GM12892 (cell line): Measurements from ENCODE around the gene SARS1.
A peak's percentile ranks its signal among the peaks of the same experiment; 100 is the strongest.
"Not testable (repeated sequence)": the region's sequence is repeated elsewhere in the genome, so short reads cannot be mapped to it uniquely, and the experiment has no call there.

ENCODE experiments used
- DNase-seq: peaks from one replicate; pipeline ENCODE4 v3.0.0; 2011; ENCODE audit not compliant: insufficient read length
- FAIRE-seq: peaks from 2 replicates; lab custom pipeline; 2011; peaks lifted over from hg19 to GRCh38; lab: Jason Lieb, UNC
- POLR2A ChIP-seq: IDR thresholded peaks from 2 replicates; pipeline ENCODE4 v1.6.1; 2011; ENCODE audit warnings: low read depth, low read length, control low read depth
- POLR2AphosphoS5 ChIP-seq: IDR thresholded peaks from 2 replicates; pipeline ENCODE4 v1.6.1; 2011; ENCODE audit warnings: low read depth, low read length, control low read depth
- TAF1 ChIP-seq: IDR thresholded peaks from 2 replicates; pipeline ENCODE4 v1.6.1; 2011; ENCODE audit warnings: low read depth, mild to moderate bottlenecking, control low read depth, low read length, borderline replicate concordance

SARS1 gene

DNA sequence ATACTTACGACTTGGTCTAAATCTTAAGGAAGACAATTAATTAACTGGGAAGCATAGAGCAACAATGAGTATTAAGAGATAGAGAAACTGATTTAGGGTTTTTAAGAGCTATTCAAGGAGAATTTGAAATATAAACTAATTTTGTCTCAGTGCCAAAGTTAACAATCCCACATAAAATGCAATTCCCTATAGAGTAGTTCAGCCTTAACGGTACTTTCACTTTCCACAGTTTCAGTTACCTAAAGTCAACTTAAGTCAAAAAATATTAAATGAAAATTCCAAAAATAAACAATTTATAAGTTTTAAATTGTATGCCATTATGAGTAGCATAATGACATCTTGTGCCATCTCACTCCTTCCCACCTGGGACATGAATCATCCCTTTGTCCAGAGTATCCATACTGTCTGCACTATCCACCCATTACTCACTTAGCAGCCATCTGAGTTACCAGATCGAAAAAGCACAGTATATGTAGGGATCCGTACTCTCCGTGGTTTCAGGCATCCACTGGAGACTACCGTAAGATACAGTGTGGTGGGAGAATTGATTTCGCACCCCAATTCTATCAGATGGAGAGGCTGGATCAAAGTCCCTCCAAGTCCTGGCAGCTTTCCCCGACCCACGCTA, 4.8 kb upstream of the SARS1 start:
- DNase-seq (no peak), FAIRE-seq (no peak)
- TF ChIP-seq POLR2A (no peak), POLR2AphosphoS5 (no peak), TAF1 (no peak)

GRCh38 chr1:109210058-109210457, 3.7 kb upstream of the SARS1 start:
- FAIRE-seq (no peak), DNase-seq (no peak)
- no peak for TF ChIP-seq POLR2AphosphoS5
- no peak for TF ChIP-seq TAF1
- no peak for TF ChIP-seq POLR2A

DNA sequence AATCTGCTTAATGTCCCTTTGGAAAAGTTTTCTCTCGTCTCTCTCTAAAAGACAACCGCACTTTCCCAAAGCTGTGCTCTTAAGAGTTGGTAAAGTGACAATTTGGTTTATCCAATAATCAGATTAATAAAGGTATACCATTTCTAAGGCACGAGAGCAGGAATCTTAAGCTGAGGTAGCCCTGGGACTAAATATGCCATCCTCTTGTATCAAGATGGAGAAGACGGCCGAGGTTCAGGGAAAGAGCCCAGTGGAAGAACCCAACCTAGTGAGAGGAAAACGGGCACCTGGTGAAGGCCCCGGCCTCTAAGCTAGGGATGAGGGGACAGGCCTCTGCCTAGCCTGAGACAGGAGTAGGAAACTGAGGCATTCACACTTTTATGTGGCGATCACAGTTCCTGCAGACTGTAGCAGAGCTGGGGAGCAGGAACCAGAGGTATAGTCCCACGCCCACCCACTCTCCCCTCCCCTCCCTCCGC, 334 bp upstream of the SARS1 start:
- no peak for DNase-seq
- no peak for FAIRE-seq
- TF ChIP-seq TAF1, result no peak
- TF ChIP-seq POLR2A, result no peak
- TF ChIP-seq POLR2AphosphoS5, result no peak; the same call in 1 of the 2 replicates

DNA sequence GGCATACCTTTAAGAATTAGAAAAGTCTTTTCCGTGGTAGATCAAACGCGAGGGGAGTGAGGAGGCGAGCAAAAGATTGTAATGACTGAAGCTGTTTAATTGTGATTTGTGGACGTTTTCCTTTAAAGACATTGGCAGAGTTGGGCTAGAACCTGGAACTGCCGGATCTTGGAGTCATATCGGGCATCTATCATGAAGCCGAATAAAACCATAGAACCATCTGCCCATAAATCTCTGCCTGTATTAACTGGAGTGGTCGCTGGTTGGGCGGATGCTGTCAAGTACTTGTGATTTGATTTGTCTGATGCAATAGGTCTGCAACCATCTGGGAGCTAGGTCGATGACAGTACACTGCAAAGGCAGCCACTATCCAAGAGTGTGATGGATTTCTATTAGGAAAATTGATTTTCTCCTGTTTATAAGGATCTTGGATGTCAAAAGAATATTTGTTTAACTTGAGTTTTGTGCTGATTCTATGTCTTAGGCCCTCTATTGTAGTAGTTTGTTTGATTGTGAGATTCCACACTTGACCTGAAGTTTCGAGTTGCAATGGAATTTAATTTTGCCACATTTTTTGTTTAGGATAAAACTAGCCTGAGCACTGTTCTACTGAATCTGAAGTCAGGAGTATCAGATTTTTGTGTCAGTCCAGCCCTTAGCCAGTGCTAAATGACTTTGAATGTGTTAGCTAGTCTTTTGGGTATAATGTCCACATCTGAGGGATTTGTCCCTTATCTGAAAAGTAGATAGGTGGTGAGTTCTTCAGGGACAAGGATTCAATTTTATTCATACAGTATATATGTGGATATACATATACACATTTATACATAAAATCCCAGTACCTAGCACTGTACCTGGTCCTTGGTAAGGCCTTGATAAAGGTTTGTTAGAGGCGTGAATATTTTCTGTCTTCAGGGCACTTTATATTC, 1.2 kb downstream of the SARS1 start:
- TF ChIP-seq POLR2A (no peak), TAF1 (no peak), POLR2AphosphoS5 (no peak)
- no peak for DNase-seq
- peak; percentile 57 for FAIRE-seq

DNA sequence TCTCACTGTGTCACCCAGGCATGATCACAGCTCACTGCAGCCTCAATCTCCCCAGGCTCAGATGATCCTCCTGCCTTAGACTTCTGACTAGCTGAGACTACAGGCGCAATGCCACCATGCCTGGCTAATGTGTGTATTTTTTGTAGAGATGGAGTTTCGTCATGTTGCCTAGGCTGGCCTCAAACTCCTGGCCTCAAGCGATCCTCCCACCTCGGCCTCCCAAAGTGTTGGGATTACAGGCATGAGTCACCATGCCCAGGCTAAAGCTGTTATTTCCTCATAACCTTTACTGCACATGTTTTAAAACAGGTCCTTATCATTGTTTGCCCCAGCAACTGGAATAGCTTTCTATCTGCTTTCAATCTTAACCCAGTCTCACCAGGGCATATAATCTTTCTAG, 2.9 kb downstream of the SARS1 start:
- FAIRE-seq, result no peak
- DNase-seq, result no peak
- TF ChIP-seq TAF1, result no peak
- TF ChIP-seq POLR2AphosphoS5, result no peak

DNA sequence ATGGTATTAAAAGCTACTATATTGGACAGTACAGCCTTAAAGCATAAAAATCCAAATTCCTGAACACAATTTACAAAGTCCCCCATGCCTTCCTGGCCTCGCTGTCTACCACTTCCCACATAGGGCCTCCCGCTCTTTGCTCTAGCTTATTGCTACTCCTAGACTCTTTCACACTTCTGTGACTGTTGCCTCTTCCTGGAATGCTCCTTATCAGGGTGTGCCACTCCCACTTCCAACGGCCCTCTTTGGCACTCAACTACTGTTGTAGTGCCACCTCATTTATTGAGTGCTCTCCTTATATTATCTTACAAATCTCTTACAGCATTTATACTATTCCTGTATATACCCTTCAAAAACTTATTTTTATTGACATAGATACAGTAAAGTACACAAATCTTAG, 4.8 kb downstream of the SARS1 start:
- FAIRE-seq (no peak), DNase-seq (no peak)
- TF ChIP-seq POLR2AphosphoS5, result no peak
- TF ChIP-seq TAF1, result no peak
- TF ChIP-seq POLR2A, result no peak

GRCh38 chr1:109221201-109221600, 7.5 kb downstream of the SARS1 start:
- not testable (repeated sequence) for DNase-seq

DNA sequence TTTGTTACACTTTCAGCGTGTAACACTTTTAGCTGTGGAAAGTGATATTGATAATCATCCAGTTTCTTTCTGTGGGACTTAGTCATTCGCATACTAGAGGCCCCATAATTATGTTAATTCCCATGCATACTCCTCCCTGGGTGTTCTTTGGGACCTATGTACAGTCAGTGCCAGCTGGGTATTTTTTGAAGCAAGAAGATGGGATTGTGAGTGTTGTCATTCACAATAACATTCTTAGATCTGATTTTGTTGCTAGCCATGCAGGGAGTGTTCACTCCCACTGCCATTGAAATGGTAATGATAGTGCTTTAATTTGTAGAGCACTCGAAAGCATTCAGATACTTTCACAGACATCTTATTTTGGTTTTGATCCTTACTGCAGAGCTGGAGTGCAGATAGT, 11.6 kb downstream of the SARS1 start:
- DNase-seq (no peak), FAIRE-seq (no peak)
- TF ChIP-seq POLR2A (no peak), POLR2AphosphoS5 (no peak), TAF1 (no peak)

More at GRCh38 chr1:109221201-109221600, 7.5 kb downstream of the SARS1 start:
- FAIRE-seq, result not testable (repeated sequence)

DNA sequence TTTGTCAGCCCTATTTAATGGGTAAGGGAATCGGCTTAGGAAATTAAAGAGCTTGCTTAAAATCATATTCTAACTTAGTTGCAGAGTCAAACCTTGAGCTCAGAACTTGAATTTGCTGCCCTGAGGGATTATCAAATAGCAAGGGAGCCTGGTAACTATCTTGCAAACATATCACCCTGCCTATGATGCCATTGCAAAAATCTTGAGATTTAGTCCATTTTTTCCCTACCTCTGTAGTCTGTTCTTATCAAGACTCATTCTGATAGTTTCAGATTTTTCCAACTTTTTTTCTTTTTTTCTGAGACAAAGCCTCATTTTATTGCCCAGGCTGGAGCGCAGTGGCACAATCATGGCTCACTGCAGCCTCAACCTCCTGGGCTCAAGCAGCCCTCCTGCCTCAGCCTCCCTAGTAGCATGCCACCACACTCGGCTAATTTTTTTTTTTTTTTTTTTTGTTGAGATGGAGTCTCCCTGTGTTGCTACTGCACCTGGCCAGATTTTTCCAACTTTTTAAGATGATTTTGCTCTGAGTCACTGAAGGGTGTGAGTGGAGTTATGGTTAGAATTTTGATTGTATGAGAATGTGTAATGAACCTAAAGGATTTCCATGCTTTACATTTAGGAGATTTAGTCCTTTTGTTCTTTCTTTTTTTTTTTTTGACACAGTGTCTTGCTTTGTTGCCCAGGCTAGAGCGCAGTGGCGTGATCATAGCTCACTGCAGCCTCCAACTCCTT, 12.2 kb downstream of the SARS1 start:
- no peak for FAIRE-seq
- no peak for DNase-seq
- no peak for TF ChIP-seq POLR2AphosphoS5
- no peak for TF ChIP-seq TAF1
- TF ChIP-seq POLR2A, result no peak

GRCh38 chr1:109228167-109228566, 14.4 kb downstream of the SARS1 start:
- DNase-seq, result no peak
- TF ChIP-seq TAF1 (no peak), POLR2A (no peak), POLR2AphosphoS5 (no peak)
- FAIRE-seq, result no peak

- FAIRE-seq (no peak), DNase-seq (no peak)
- TF ChIP-seq TAF1 (no peak), POLR2A (no peak), POLR2AphosphoS5 (no peak)
Measured at GRCh38 chr1:109229531-109230127, 15.9 kb downstream of the SARS1 start.
